ENCODE measurements around the gene DYTN.
"Not testable (repeated sequence)": the region's sequence is repeated elsewhere in the genome, so short reads cannot be mapped to it uniquely, and the experiment has no call there.

Gene DYTN, protein sequence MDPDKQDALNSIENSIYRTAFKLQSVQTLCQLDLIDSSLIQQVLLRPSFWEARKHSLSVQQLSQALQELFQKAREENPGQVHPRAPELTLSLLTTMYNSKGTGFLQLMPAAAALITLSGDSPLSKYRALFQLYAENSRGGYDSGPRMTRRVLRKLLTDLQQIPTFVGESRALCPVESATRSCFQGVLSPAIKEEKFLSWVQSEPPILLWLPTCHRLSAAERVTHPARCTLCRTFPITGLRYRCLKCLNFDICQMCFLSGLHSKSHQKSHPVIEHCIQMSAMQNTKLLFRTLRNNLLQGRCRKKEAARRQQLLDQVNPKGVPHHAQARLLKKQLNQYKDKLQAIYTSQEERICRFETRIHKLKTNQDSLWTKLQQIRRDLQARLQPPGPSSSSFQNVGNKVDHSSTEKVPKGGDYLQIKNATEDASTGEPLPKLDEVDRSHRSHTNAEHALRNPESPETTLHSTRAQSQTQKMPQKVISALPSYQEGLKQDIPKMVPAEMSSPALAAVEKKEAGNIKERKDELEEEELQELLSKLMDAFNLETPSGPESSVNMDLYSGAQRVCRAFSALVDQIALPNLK

DNA sequence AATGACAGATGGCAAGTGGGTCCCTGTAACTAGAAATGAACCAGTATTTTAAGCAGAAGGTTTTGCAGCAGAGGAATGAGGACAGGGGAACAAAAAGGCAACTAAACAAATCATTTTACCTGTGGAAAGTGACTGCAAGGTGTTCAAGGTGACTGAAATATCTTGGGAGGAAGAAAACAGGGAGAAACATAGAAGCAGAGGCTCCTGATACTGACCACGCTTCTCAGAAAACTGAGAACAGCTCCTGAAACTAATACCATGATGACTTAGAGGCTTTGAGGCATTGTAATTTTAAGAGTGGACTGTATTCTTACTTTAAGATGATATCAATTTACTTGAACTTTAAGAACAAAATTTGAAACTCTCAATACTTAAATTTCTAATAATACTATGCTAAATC lies at the start of gene DYTN:
DYTN (minus strand) TSS at position 101 of the 400 bp plus-strand sequence. CDS start 117 bp downstream, outside the sequence.
- in situ Hi-C loops (cut with MboI; ENCODE audit: low sequenced_read_pairs), result no loop called here

DNA sequence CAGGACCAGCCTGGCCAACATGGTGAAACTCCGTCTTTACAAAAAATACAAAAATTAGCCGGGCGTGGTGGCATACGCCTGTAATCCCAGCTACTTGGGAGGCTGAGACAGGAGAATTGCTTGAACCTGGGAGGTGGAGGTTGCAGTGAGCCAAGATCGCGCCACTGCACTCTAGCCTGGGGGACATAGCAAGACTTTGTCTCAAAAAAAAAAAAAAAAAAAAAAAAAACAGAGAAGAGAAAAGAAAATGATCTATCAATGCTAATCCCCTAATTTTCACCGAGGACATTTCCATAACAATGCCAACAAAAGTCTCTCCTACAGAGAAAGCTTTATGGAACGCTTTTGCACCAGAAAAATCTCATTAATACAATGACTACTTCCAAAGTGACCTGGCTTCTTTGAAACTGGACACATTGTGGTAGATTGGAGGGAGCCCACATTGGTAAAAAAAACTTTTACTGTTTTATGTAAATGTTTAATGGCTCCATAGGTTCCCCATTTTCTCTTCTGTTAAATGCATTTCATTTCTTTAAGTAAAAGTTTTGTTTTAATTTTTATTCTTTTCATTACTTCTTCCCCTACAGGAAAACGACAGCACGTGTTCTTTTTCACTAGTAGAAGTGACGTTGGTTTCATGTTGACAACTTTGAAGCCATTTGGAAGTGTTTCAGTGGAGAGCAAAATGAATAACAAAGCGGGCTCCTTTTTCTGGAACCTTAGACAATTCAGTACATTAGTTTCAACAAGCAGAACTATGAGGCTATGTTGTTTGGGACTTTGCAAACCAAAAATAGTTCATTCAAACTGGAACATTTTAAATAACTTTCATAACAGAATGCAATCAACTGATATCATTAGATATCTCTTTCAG lies 48.1 kb upstream of the DYTN start:
- in situ Hi-C loops (cut with MboI; ENCODE audit: low sequenced_read_pairs), result no loop called here

DNA sequence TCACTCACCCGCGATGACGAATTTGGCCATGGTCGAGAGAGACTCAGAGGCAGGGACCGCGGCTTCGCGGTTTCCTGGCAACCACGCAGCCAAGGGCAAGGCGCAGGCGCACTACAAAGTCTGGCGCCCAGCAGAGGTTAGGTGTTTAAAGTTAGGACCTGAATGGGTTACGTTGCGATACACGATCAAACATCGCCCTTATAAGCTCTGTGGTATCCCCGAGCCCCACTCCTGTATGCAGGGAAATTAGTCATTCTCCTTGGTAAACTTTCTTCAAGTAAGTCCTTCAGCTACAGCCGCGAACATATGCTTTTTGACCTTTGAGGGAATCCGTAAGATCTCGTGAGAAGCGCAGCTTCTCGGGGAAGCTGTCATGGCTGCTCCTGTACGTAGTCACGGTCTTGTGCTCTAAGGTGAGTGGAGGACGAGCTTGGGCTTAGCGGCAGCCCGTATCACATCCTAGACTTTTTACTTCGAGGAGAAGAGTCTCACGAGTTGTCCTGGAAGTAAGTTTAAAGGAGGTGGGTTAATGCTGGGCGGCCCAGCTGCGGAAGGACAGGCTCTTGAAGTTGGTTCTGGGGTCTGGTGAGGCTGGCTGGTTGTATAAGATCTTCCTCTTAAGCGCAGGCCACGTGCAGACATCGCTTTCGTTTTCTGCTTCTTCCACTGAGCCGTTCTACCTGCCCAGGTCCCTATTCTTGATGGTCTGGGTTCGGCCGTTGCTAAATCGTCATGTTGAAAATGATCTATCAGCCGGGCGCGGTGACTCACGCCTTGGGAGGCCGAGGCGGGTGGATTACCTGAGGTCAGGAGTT lies 47.3 kb upstream of the DYTN start, which contains the start of the genes FASTKD2 and MDH1B:
FASTKD2 (plus strand) TSS at position 365 of the 815 bp plus-strand sequence. CDS start 1,088 bp downstream, outside the sequence.
MDH1B (minus strand) TSS at position 87 of the 815 bp plus-strand sequence; CDS start at position 30, 57 bp downstream.
- in situ Hi-C loops (cut with MboI; ENCODE audit: low sequenced_read_pairs), result no loop called here

DNA sequence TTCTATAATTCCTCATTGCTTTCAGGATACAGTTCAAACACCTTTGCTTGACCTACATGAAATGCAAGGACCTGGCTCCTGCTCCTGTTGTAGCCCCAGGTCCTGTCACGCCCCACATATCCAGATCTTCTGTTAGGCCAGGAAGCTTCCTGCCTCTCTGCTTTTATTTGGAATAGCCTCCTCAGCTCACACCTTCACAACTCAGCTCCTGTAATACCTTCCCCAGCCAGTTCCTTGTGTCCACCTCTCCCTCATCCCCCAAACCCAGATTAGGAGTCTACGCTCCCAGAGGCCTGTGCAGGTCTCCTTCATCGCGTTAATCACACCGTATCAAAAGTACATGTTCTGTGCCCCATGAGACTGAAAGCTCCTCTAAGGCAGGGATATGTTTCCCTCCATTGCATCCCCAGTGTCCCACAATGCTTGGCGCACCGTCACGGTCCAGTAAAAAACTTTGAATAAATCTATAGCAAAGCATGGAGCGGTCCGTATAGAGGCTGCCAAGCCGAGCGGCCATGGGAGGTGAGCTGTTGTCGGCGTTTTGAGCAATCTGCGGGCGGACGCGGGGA lies 46.6 kb upstream of the DYTN start:
- in situ Hi-C loops (cut with MboI; ENCODE audit: low sequenced_read_pairs), result no loop called here

DNA sequence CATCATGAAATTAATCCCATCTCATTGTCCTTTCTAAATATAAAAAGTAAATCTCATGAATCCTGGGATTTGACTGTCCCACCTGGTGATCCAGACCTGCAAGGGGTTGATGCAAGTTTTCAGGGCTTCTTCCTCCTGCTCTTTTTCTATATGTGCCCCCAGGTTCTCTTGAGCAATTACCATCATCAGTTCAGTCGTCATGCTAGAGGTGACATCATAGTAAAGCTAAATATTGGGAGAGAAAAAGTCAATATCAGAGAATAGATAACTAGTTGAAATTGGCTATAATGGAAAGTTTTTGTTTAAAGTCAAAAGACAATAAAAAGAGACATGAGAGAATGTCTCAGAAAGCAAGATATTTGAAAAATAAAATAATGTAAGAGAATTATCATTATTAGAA lies 38.6 kb upstream of the DYTN start:
- in situ Hi-C loops (cut with MboI; ENCODE audit: low sequenced_read_pairs), result no loop called here

DNA sequence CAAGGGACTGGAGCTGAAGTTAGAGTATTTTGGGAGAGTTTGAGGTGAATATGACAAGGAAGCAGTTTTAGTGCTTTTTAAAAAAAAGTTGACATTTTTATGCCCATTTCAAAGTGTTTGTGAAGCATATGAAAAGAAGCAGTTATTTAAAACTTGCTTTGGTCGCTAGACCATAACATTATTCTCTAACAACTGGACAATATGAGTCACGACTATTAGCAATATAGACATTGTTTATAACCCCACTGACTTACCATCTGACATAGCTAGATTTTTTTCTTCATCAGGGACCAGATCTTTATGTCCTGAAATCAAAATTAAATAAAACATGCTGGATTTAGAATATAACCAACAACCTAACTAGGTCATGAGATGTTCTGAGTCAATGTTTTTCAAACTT lies 22.6 kb upstream of the DYTN start:
- in situ Hi-C loops (cut with MboI; ENCODE audit: low sequenced_read_pairs), result no loop called here

DNA sequence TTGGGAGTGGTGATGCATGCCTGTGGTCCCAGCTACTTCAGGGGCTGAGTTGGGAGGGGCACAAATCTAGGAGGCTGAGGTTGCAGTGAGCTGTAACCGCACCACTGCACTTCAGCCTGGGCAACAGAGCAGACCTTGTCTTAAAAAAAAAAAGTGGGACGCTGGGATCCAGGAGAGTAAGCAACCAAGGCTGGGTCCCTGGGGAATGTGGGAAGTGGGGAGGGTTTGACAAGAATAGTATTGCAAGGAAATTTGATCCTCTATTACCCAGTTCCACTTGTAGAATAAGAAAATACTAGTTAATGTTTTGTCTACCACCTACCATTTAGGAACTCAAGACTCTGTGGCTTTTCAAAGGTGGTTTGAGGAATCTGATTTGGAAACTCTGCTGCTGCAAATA lies 21.1 kb upstream of the DYTN start:
- in situ Hi-C loops (cut with MboI; ENCODE audit: low sequenced_read_pairs), result no loop called here

DNA sequence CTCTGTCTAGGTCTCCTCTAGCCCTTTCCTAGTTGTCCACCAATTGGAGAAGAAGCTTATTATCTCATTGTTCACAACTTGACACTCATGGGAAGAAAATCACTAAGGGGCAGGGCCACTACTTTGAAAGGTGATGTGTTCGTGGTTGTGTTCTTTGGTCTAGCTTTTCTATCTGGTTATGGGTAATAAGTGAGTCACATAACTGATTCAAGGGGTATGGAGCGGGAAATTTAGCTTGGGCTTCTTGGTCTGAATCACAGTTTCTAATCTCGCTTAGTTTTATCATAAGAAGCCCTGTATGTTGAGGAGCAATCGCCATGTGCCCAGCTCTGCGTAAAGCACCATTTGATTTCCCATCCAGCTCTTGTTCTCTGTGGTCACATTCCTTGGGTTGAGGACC lies 18.7 kb upstream of the DYTN start:
- in situ Hi-C loops (cut with MboI; ENCODE audit: low sequenced_read_pairs), result no loop called here

DNA sequence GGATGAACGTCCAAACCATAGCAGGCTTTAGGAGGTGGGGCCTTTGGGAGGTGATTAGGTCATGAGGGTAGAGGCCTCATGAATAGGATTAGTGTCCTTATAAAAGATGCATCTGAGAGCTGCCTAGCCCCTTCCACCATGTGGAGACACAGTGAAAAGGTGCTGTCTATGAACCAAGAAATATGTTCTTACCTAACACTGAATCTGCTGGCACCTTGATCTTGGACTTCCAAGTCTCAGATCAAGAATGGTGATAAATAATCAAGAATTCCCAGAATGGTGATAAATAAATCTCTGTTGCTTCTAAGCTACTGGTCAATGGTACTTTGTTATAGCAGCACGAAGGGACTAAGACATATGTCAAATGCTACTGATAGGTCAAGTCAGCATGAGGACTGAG lies 15.1 kb upstream of the DYTN start:
- in situ Hi-C loops (cut with MboI; ENCODE audit: low sequenced_read_pairs), result no loop called here

DNA sequence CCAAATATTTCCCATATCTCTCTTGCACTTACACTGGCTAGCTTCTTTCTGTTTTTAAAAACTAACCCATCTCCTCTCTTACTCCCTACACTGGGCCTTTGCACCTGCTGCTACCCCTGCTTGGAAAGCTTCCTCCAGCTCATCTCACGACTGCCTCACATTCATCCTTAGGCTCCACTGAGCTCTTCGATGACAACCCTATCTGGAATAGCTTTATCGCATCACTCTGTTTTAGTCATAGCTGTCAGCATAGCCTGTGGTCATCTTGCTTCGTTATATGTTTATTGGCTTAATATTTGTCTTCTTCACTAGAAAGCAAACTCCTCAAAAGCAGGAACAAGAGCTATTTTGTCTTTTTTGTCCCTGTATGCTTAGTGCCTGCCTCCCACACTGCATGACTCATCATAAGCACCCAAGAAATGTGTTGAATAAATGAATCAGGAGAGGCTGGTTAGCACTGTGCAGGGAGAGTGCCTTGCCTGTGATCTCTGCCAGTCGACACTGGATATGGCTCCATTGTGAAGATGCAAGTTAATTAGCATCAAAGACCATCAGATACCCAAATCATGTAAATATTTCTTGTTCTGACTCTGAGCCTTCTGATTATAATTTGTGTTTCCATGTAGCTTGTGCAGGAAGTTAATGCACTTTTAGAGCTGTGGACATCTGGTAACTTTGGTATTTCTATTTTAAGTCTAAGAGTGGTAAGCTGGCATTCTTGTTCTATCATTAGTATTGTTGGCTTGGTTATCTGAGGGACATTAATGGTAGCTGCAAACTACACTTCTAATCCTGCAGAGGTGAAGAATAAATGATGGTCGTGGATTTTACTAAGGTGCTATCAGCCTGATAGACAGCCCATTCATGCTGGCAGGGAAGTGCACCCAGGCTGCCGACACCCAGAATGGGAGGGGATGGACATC lies 10.3 kb upstream of the DYTN start:
- in situ Hi-C loops (cut with MboI; ENCODE audit: low sequenced_read_pairs), result no loop called here

DNA sequence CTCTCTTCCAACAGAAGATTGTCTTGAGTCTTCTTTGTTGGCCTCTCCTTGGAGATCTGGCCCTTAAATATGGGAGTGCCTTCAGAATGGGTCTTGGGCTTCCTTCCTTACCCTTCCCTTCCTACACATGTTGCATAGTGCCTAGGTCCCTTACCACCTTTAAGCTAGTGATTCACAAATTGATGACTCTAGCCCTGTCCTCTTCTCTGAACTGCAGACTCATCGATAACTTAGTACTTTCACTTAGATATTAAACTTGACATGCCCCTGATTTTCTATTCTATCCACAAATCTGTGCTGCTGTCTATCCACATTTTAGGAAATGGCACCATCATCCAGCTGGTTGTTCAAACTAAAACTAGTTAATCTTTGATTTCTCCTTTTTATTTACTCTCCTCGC lies 9.1 kb upstream of the DYTN start:
- in situ Hi-C loops (cut with MboI; ENCODE audit: low sequenced_read_pairs), result no loop called here

DNA sequence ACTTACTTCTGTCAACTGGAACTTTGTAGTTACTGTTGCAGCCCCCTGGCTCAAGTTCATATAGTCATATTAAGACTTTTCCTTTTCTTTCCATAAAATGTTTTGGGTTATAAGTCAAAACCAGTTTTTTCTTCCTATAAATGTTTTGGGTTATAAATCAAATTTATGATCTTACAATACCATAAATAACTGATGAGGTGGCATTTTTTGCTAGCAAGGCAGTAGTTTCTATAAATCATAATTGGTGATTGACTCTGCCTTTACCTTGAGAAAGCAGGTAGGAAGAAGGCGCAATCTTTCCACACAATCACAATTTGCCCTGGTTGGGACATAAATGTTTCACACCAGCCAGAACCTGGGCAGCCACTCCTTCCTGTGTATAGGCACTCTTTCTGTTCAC lies 5.1 kb upstream of the DYTN start:
- in situ Hi-C loops (cut with MboI; ENCODE audit: low sequenced_read_pairs), result no loop called here

DNA sequence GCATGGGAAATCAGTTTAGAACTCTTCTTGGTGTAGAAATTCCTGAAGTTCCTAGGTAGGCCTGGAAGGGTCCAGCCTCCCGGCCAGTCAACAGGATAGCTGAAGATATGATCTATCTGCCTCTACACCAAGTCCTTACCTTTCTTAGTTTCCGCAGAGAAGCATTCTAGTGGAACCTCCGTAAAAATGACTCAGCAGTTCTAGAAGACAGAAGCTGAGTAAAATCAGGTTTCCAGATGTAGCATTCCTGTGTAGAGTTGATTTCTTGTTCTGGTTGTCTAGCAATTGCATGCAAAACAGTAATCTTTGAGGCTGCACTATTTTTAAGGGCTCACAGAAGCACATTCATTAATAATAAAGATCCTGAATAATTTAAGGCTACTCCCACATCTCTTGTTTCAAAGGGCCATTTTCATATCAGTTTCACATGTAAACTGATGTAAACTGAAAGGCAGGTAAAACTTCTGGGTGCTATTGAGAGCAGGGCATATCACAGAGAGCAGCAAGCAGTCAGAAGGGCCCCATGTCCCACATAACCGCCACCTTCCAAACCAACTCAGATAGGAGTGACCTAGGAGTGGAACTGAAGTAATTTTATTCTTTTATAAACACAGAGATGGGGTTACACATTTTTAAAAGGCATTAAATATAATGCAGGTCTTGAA lies 3.2 kb upstream of the DYTN start:
- in situ Hi-C loops (cut with MboI; ENCODE audit: low sequenced_read_pairs), result no loop called here

DNA sequence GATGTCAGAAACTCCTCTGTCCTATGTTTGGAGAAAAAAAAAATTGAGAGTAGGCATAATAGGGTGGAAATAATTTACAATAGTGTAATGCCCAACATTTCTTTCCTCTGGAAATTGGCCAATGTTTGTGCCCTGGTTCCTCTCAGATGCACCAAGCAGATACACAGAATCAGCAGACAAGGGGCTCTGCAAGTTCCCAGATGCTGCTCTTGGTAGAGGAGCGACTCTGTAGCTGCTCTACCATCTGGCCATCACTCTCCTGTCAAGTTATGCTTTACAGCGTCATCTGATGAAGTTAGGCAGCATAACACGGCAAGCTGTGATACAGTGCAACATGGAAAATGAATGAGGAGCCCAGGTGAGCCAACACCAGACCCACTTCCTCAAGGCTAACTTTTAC lies 1.6 kb downstream of the DYTN start:
- in situ Hi-C loops (cut with MboI; ENCODE audit: low sequenced_read_pairs), result no loop called here

DNA sequence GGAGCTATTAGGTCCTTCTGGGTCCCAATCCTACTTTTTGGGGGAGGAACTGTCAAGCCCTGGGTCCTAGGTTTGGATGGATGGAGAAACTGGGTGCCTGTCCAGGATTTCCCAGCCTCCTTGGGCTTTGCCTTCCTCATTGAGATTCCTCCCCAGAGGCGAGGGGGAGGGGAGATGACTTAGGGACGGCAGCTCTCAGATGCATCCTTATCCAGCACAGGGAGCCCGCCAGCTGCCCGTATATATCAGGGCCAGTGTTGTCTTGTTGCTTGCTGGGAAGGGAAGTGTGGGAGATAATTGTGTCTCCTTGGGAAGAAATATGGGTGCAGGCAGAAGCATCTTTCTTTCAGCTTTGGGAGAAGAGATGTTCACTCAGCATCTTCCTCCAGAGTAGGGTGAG lies 3.0 kb downstream of the DYTN start:
- in situ Hi-C loops (cut with MboI; ENCODE audit: low sequenced_read_pairs), result not testable (repeated sequence)

DNA sequence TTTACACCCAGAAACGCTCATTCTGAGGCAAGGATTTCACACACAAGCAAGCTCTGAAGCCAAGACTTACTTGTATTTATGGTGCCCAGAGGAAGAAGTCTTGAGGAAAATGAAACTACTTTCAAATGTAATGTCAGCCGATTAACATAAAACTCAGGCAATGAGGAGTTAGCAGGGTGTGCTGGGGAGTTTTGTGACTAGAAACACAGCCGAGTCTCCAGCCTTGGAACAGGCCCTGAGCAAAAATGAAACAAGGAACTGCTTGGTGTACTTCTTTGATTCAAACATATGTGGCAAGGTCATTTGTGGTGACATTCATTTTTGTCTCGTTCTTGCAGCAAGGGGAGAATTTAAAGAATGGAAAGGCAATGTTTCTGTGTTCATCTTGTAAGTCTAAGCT lies 4.5 kb downstream of the DYTN start:
- in situ Hi-C loops (cut with MboI; ENCODE audit: low sequenced_read_pairs), result no loop called here

DNA sequence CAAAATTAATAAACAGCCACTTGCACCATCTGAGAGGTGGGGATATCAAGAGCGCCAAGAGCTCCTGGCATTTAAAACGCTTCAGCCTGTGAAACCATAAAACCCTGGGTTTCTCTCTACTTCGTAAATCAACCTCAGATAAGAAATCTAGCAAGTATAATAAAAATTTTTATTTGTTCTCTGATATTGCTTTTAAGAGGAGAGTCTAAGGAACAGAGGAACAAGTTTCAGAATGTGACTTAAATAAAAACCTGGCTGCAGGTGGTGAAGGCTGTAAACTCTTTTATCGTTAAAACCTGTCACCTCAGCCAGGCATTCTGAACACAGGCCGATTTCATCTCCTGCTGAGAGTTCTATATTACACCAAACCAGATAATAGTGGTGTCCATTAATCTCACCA lies 9.9 kb downstream of the DYTN start:
- in situ Hi-C loops (cut with MboI; ENCODE audit: low sequenced_read_pairs), result no loop called here

DNA sequence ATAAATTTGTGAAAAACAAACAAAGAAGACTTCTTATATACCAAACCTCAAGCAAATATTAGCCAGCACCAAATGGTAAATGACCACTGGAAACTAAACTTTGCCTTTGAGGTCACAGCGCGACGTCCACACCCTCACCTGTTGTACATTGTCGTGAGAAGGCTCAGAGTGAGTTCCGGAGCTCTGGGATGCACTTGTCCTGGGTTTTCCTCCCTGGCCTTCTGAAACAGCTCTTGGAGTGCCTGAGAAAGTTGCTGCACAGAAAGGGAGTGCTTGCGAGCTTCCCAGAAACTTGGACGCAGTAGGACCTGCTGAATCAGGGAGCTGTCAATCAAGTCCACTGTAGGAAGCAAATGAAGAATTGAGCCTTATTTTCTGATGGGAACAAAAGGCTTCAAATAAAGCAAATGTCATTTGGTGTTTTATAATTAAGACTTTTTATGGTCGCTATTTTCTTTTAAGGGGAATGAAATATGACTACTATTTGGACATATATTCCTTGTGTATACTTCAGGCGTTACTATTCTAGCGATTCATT lies 11.0 kb downstream of the DYTN start:
- in situ Hi-C loops (cut with MboI; ENCODE audit: low sequenced_read_pairs), result no loop called here

Measured in hTERT RPE-1 (cell line).